HG03066 (cell line): ENCODE data around the gene TMEM187.

Experiments
- ATAC-seq: cut with Tn5 transposase; IDR thresholded peaks from one replicate; pipeline ENCODE4 v1.9.1; 2021; ENCODE audit warnings: low read depth; ENCODE audit not compliant: unreplicated experiment

Gene TMEM187

DNA sequence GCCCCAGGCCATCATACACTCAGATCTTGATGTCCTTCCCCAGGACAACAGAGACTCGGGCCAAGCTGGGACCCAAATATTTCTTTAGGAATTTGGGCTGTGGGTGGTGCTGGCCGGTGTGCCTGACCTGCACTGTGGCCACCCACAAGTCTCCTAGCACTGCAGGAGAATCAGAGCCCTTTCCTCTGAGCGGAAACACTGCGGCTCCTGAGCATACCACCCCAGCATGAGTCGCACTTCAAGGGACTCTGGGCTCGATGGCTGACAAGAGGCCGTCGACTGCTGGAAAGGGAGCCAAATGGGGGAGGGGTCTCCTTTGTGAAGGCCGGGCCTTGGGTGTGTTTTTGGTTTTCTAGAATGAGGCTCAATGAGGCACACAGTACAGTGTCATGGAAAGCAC, 60.1 kb downstream of the TMEM187 start:
- ATAC-seq = no peak
